Spleen (tissue), 11 donors: Measurements from ENCODE around the gene TCF7L2. TPM values are rescaled to one million over a fixed set of nuclear protein-coding genes. Genes with fewer than 3 reads are reported as not detected.

ENCODE experiments used
- DNase-seq: peaks from one replicate; pipeline ENCODE4 v3.0.0-alpha.2; 2020
- H3K27ac ChIP-seq, 8 donors: fragments of 200-600 bp; sonication (generic) in 7 of 8; 1 replicate in 4 of 8; 2 replicates in 4 of 8; pipeline versions ENCODE4 v1.5.0 to v1.8.0; 2016 to 2021; ENCODE audit warnings: inconsistent platforms in 4 of 8, mild to moderate bottlenecking in 4 of 8, moderate library complexity in 1 of 8
- H3K27me3 ChIP-seq, 7 donors: fragments of 200-600 bp; sonication (generic) in 6 of 7; replicated peaks in 1 of 7; 1 replicate in 4 of 7; 2 replicates in 3 of 7; pipeline versions ENCODE4 v1.5.0 to v1.8.0; 2016 to 2021; ENCODE audit warnings: inconsistent platforms in 3 of 7, mild to moderate bottlenecking in 1 of 7
- H3K36me3 ChIP-seq, 6 donors: fragments of 200-600 bp; sonication (generic) in 5 of 6; 1 replicate in 4 of 6; 2 replicates in 2 of 6; pipeline versions ENCODE4 v1.5.0 to v1.8.0; 2016 to 2021; ENCODE audit warnings: inconsistent platforms in 2 of 6
- H3K4me1 ChIP-seq, 6 donors: fragments of 200-600 bp; sonication (generic) in 5 of 6; 1 replicate in 3 of 6; 2 replicates in 3 of 6; pipeline versions ENCODE4 v1.5.0 to v1.8.0; 2016 to 2021; ENCODE audit warnings: inconsistent platforms in 3 of 6
- H3K4me3 ChIP-seq, 8 donors: fragments of 200-600 bp; sonication (generic) in 7 of 8; 1 replicate in 4 of 8; 2 replicates in 4 of 8; pipeline versions ENCODE4 v1.5.0 to v1.8.0; 2016 to 2021; ENCODE audit warnings: inconsistent platforms in 4 of 8, mild to moderate bottlenecking in 4 of 8, moderate library complexity in 2 of 8
- H3K9me3 ChIP-seq, 8 donors: fragments of 200-600 bp; sonication (generic) in 7 of 8; 1 replicate in 4 of 8; 2 replicates in 4 of 8; pipeline versions ENCODE4 v1.5.0 to v1.8.0; 2016 to 2021; ENCODE audit warnings: inconsistent platforms in 4 of 8
- CTCF ChIP-seq, 11 experiments: fragments of 200-600 bp in 7 of 11; fragments of 450-650 bp in 4 of 11; sonication (generic) in 4 of 11; IDR thresholded peaks in 8 of 11; conservative IDR thresholded peaks in 3 of 11; 1 replicate in 7 of 11; 2 replicates in 4 of 11; pipeline versions ENCODE4 v1.4.0 to v1.8.0; 2016 to 2021; ENCODE audit warnings: antibody characterized with exemption in 11 of 11, inconsistent platforms in 4 of 11, mild to moderate bottlenecking in 1 of 11
- POLR2A ChIP-seq, 3 donors: fragments of 450-650 bp; IDR thresholded peaks; one replicate each; pipeline ENCODE4 v1.5.1; 2017; ENCODE audit warnings: antibody characterized with exemption in 3 of 3, mild to moderate bottlenecking in 1 of 3
- POLR2AphosphoS5 ChIP-seq, 3 donors: sonication (generic); formaldehyde crosslinking; IDR thresholded peaks; one replicate each; pipeline ENCODE4 v1.5.1; 2017; ENCODE audit warnings: antibody characterized with exemption in 3 of 3
- WGBS, 5 donors: extraction: QIAGEN DNeasy Blood & Tissue Kit in 3 of 5; methylation state at CpG; one replicate each; pipeline versions ENCODE4 v1.1.5 to v1.1.7; 2013 to 2018; 5-methylcytosine and 5-hydroxymethylcytosine counted together
- intact Hi-C: fragments of 100-400 bp; cut with DNase I; formaldehyde crosslinking; loops from one replicate; pipeline ENCODE4 v1.15.0; 2023; ENCODE audit warnings: low total_unique reads
- polyA plus RNA-seq, 3 donors: library from polyadenylated mRNA; stranded (reverse); fragments of 200-250 nt; gene quantifications; one replicate each; pipeline ENCODE4 v1.2.1, GENCODE V29; 2013
- total RNA-seq, 7 donors: library from RNA; depleted of rRNA in 3 of 7; stranded (reverse); fragments of >200 nt in 3 of 7; fragmentation: NEBNext Ultra II Directional in 4 of 7; extraction: Animal tissue kit (Norgen Biotek cat#: 25700) in 4 of 7; gene quantifications; one replicate each; pipeline versions ENCODE4 v1.1.0 to v1.2.1, GENCODE V29; 2016 to 2021
- donor health status: healthy with polysubstance abuse.
- donor health status: DM: no; HTN: no; CAD: no; lungs with moderate emphysema.
- donor health status: DM: no; HTN: no; CAD: no.
- donor health status: Bipolar disorder and iron deficiency.
- donor health status: healthy.
- donor health status: DM: no; HTN: no; CAD: no.
- donor health status: DM: yes; HTN: yes; CAD: no.

TCF7L2 gene
- total and polyA plus RNA-seq, 10 donors = 4.6 to 85.6 (median 34.7) TPM

- TF ChIP-seq POLR2AphosphoS5 (IDR thresholded peaks at IDR 0.05) (no peak), CTCF (IDR thresholded peaks at IDR 0.05 in 8 of 11, conservative IDR thresholded peaks at IDR 0.05 in 3 of 11) (no peak), POLR2A (IDR thresholded peaks at IDR 0.05) (no peak)
- WGBS, 5 donors = 73 to 88% (median 81%) methylated on average over 5 of the region's 5 CpGs
- Histone ChIP-seq H3K27ac (no peak overlapping the region), H3K9me3 (no peaks in the 10 kb centered on the region), H3K4me1 (peaks cover 11 to 43% (median 28%) of the 10 kb centered on the region in 6 donors), H3K36me3 (peaks cover 0 to 36% (median 0%) of the 10 kb centered on the region in 6 donors), H3K27me3 (peaks cover 0 to 75% (median 0%) of the 10 kb centered on the region in 7 donors), H3K4me3 (no peak overlapping the region)
- no peak for DNase-seq
- intact Hi-C loops = no loop called here
Observed at GRCh38 chr10:112989826-112990225, 39.8 kb downstream of the TCF7L2 start.

GRCh38 chr10:112990271-112990670 lies 40.2 kb downstream of the TCF7L2 start:
- intact Hi-C loops = no loop called here
- no peak for DNase-seq

GRCh38 chr10:112991888-112992491 lies 41.9 kb downstream of the TCF7L2 start:
- intact Hi-C loops = no loop called here
- H3K4me1 ChIP-seq = peaks cover 4 to 22% (median 14%) of the 10 kb centered on the region in 6 donors
- H3K9me3 ChIP-seq = no peaks in the 10 kb centered on the region
- H3K27me3 ChIP-seq = peaks cover 0 to 55% (median 0%) of the 10 kb centered on the region in 7 donors
- H3K36me3 ChIP-seq = peaks cover 0 to 35% (median 0%) of the 10 kb centered on the region in 6 donors
- no peak for TF ChIP-seq POLR2A (IDR thresholded peaks at IDR 0.05)
- no peak for TF ChIP-seq CTCF (IDR thresholded peaks at IDR 0.05 in 8 of 11, conservative IDR thresholded peaks at IDR 0.05 in 3 of 11)
- no peak overlapping the region for H3K4me3 ChIP-seq
- 91 to 97% (median 94%) methylated on average over 10 to 19 of the region's 19 CpGs for WGBS, 5 donors
- no peak overlapping the region for H3K27ac ChIP-seq
- no peak for DNase-seq

More at GRCh38 chr10:112990271-112990670, 40.2 kb downstream of the TCF7L2 start:
- Histone ChIP-seq H3K4me3 (no peak overlapping the region), H3K9me3 (no peaks in the 10 kb centered on the region), H3K27me3 (peaks cover 0 to 71% (median 0%) of the 10 kb centered on the region in 7 donors), H3K27ac (no peak overlapping the region), H3K4me1 (peaks cover 11 to 39% (median 28%) of the 10 kb centered on the region in 6 donors), H3K36me3 (peaks cover 0 to 36% (median 0%) of the 10 kb centered on the region in 6 donors)
- TF ChIP-seq POLR2AphosphoS5 (IDR thresholded peaks at IDR 0.05) (no peak), POLR2A (IDR thresholded peaks at IDR 0.05) (no peak), CTCF (IDR thresholded peaks at IDR 0.05 in 8 of 11, conservative IDR thresholded peaks at IDR 0.05 in 3 of 11) (no peak)
- 88 to 90% (median 90%) methylated on average over 8 of the region's 8 CpGs for WGBS, 5 donors

GRCh38 chr10:112996462-112996861 lies 46.4 kb downstream of the TCF7L2 start:
- Histone ChIP-seq H3K4me1 (peaks cover 0 to 10% (median 2%) of the 10 kb centered on the region in 6 donors), H3K27me3 (peaks cover 0 to 11% (median 0%) of the 10 kb centered on the region in 7 donors), H3K4me3 (no peak overlapping the region), H3K9me3 (no peaks in the 10 kb centered on the region), H3K36me3 (peaks cover 0 to 14% (median 0%) of the 10 kb centered on the region in 6 donors), H3K27ac (no peak overlapping the region)
- intact Hi-C loops = no loop called here
- whole genome bisulfite sequencing, 5 donors = 72 to 87% (median 74%) methylated on average over 3 of the region's 3 CpGs
- TF ChIP-seq POLR2A (IDR thresholded peaks at IDR 0.05) (no peak), POLR2AphosphoS5 (IDR thresholded peaks at IDR 0.05) (no peak), CTCF (IDR thresholded peaks at IDR 0.05 in 8 of 11, conservative IDR thresholded peaks at IDR 0.05 in 3 of 11) (no peak)
- DNase-seq = no peak
